SIG-M5 treated with dmso at 0.1 percent for 504 hours (cell line): ENCODE results near the gene IL3.
"Not testable (repeated sequence)": the region's sequence is repeated elsewhere in the genome, so short reads cannot be mapped to it uniquely, and the experiment has no call there.

Source experiments
- DNase-seq: peaks from one replicate; lab custom pipeline; 2025; ENCODE audit not compliant: unreplicated experiment; lab: John Stamatoyannopoulos, UW

Gene IL3

GRCh38 chr5:132093271-132093670, 32.8 kb downstream of the IL3 start:
- no peak for DNase-seq

- no peak for DNase-seq
Observed at GRCh38 chr5:132094393-132095076, 34.1 kb downstream of the IL3 start.

- no peak for DNase-seq
Observed at GRCh38 chr5:132095077-132095410, 34.6 kb downstream of the IL3 start.

- no peak for DNase-seq
Observed at GRCh38 chr5:132095424-132095972, 35.0 kb downstream of the IL3 start.

GRCh38 chr5:132096904-132097303, 36.4 kb downstream of the IL3 start:
- no peak for DNase-seq

GRCh38 chr5:132098151-132098594, 37.7 kb downstream of the IL3 start:
- DNase-seq = no peak

- no peak for DNase-seq
Observed at GRCh38 chr5:132098621-132099020, 38.2 kb downstream of the IL3 start.

- DNase-seq = no peak
Observed at GRCh38 chr5:132099076-132099748, 38.8 kb downstream of the IL3 start.

GRCh38 chr5:132099905-132100304, 39.5 kb downstream of the IL3 start:
- DNase-seq = no peak

- DNase-seq = peak; percentile 28
Observed at GRCh38 chr5:132100672-132101261, 40.3 kb downstream of the IL3 start.

GRCh38 chr5:132101385-132101880, 41.0 kb downstream of the IL3 start:
- DNase-seq = no peak

- DNase-seq = no peak
Observed at GRCh38 chr5:132102101-132102701, 41.7 kb downstream of the IL3 start.

GRCh38 chr5:132102944-132103331, 42.5 kb downstream of the IL3 start:
- DNase-seq = no peak

GRCh38 chr5:132103332-132103951, 43.0 kb downstream of the IL3 start:
- peak; percentile 83 for DNase-seq

GRCh38 chr5:132103969-132104391, 43.5 kb downstream of the IL3 start:
- no peak for DNase-seq

- DNase-seq = no peak
Observed at GRCh38 chr5:132104556-132104955, 44.1 kb downstream of the IL3 start.

- no peak for DNase-seq
Observed at GRCh38 chr5:132105688-132106087, 45.2 kb downstream of the IL3 start.

- not testable (repeated sequence) for DNase-seq
Observed at GRCh38 chr5:132108495-132108894, 48.0 kb downstream of the IL3 start.

- not testable (repeated sequence) for DNase-seq
Observed at GRCh38 chr5:132108957-132109356, 48.5 kb downstream of the IL3 start.

GRCh38 chr5:132109494-132110053, 49.1 kb downstream of the IL3 start:
- DNase-seq = no peak

- DNase-seq = no peak
Observed at GRCh38 chr5:132110195-132110594, 49.7 kb downstream of the IL3 start.
